Activated CD8-positive, alpha-beta memory T cell treated with anti-CD3 and anti-CD28 coated beads, Interleukin-2, amount 10 ng/mL, durations not matched to agents 7 days and 5 days (primary cell): ENCODE results near the gene TANGO2. TPM values are rescaled to one million over a fixed set of nuclear protein-coding genes. Genes with fewer than 3 reads are reported as not detected.

ENCODE experiments used
- ATAC-seq: fragments of 150-1000 bp; cut with Tn5 transposase; one replicate; pipeline ENCODE4 v1.10.0; 2021; ENCODE audit warnings: moderate library complexity
- CTCF ChIA-PET: fragments of 350-600 bp; sonication (Branson Sonifier 250); formaldehyde crosslinking; loops from one replicate; lab custom pipeline; 2021; ENCODE audit warnings: antibody characterized with exemption; lab: Charles Lee
- DNase-seq: peaks from one replicate; pipeline ENCODE4 v3.0.0-alpha.2; 2020
- H3K27ac Mint-ChIP-seq: one replicate; pipeline ENCODE4 v1.8.0; 2021; ENCODE audit warnings: mild to moderate bottlenecking, mixed read lengths
- H3K27me3 Mint-ChIP-seq: one replicate; pipeline ENCODE4 v1.8.0; 2021; ENCODE audit warnings: mixed read lengths
- H3K36me3 Mint-ChIP-seq: one replicate; pipeline ENCODE4 v1.8.0; 2021; ENCODE audit warnings: mild to moderate bottlenecking, mixed read lengths
- H3K4me1 Mint-ChIP-seq: one replicate; pipeline ENCODE4 v1.8.0; 2021; ENCODE audit warnings: mixed read lengths
- H3K4me3 Mint-ChIP-seq: one replicate; pipeline ENCODE4 v1.8.0; 2021; ENCODE audit warnings: mild to moderate bottlenecking, moderate library complexity, mixed read lengths
- H3K9me3 Mint-ChIP-seq: one replicate; pipeline ENCODE4 v1.8.0; 2022; ENCODE audit warnings: low read depth, mixed read lengths
- total RNA-seq, 2 experiments: library from RNA; stranded (reverse); gene quantifications; one replicate each; pipeline ENCODE4 v1.2.3, GENCODE V29; 2021

TANGO2 gene
- total RNA-seq, 2 experiments from 2014 or later: 36.7 to 44.5 TPM

DNA sequence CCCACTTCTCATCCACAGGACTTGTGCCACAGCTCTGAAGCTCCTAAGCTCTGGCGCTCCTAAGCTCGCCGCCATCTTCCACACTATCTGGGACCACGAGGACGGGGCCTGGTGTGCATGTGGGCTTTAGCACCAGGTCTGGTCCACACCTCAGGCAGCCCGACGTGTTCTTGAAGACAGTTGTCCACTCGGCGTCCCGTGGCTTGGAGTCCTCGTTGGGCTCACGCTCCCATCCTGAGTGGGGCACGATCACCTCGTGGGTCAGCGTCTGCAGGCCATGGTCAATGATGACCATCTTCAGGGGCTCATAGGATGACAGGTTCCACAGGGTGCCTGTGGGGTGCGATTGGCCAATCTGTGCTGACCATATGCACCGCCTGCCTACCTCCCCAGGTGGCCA, 42.2 kb upstream of the TANGO2 start:
- DNase-seq (no peak), ATAC-seq (no peak)
- H3K4me3 Mint-ChIP-seq: no peak overlapping the region
- no peaks in the 10 kb centered on the region for H3K27me3 Mint-ChIP-seq
- no peak overlapping the region for H3K27ac Mint-ChIP-seq
- no peaks in the 10 kb centered on the region for H3K9me3 Mint-ChIP-seq
- H3K36me3 Mint-ChIP-seq: no peaks in the 10 kb centered on the region
- CTCF ChIA-PET: interaction anchor here (1.3 kb wide), 1 partner anchor 81 kb away, joined by 3 read pairs; no protein-coding TSS in a partner anchor
- peaks cover 7% of the 10 kb centered on the region for H3K4me1 Mint-ChIP-seq

DNA sequence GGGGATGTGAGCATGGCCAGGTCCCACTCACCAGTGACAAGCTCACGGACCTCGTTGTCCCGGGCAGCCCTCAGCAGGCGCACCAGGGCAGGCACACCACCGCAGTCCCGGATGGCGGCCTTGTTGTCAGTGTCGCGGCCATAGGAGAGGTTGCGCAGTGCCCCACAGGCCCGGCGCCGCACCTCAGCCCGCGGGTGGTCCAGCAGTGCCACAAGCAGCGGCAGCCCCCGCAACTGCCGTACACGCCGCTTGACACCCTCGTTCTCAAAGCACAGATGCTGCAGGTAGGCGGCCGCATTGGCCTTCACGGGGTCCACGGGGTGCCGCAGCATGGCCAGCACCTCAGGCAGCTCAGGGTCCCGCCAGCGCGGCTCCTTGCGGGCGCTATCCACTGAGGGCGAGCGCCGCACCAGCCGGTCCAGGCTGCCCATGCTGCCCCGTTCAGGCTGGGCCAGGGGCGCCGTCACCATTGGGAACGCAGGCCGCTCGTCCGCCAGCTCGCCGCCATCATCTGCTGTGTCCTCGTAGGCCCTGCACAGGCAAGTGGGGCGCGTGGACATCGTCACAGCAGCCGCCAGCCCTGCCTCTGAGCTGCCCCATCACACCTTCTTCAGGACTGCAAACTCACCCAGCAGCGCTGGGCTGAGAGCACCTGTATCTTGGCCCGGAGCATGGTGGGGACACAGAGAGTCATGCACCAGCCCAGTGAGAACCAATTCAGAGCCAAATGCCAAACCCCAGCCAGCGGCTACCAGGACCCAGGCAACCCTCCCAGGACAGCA, 41.0 kb upstream of the TANGO2 start:
- ATAC-seq (no peak), DNase-seq (no peak)
- Mint-ChIP-seq H3K36me3 (no peaks in the 10 kb centered on the region), H3K27ac (no peak overlapping the region), H3K4me1 (peaks cover 6% of the 10 kb centered on the region), H3K4me3 (no peak overlapping the region), H3K9me3 (no peaks in the 10 kb centered on the region), H3K27me3 (no peaks in the 10 kb centered on the region)
- CTCF ChIA-PET: no interaction called here

DNA sequence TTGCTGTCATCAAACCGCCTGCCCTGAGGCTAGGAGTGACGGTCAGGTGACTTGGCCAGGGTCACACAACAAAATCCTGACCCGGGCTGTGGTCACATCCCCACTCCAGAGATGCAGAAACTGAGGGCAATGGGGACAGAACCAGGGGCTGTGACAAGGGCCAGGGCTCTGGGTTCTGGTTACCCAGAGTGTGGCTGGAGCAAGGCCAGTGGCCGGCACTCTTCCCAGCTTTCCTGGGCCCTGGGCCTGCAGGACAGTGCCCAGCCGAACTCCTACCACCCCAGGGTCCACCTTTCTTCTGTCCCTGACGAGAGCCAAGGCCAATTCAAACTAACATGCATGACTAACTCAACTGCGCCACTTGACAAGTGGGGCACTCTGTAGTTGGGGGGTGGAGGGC, 40.1 kb upstream of the TANGO2 start:
- no peaks in the 10 kb centered on the region for H3K27me3 Mint-ChIP-seq
- no peak overlapping the region for H3K27ac Mint-ChIP-seq
- ATAC-seq (no peak), DNase-seq (no peak)
- CTCF ChIA-PET: no interaction called here
- no peaks in the 10 kb centered on the region for H3K9me3 Mint-ChIP-seq
- no peaks in the 10 kb centered on the region for H3K4me1 Mint-ChIP-seq
- no peaks in the 10 kb centered on the region for H3K36me3 Mint-ChIP-seq
- no peak overlapping the region for H3K4me3 Mint-ChIP-seq

DNA sequence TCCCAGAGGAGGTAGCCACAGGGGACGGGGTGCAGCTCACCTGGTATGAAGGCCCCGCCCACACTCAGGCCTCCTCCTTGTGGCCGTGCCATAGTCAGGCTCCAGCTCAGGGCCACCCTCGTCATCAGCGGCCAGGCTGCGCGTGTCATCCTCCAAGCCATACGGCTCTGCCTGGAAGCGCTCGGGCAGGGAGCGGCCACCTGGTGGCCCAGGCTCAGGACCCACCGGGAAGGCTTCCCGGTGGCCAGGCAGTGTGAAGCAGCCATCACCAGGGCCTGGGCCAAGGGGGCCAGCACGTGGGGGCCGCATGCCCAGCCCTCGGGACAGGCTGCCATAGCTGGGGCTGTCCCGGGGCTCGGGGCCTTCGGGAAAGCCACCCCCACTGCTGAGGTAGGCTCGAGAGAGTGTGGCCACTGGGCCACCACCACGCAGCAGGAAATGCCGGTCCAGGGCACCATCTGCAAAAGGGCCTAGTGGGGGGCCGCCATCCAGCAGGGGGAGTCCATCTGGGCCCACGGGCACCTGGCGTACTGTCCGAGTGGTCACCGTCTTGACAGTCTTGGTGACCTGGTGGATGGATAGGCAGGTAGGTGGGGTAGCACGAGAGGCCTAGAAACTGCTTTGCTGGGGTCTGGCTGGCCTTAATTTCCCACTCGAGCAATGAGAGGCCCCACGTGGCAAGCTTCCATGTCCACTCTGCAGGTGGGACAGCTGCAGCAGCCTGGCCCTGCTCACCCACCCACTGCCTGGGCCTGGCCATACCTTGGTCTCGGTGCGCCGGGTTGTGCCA, 39.5 kb upstream of the TANGO2 start:
- Mint-ChIP-seq H3K36me3 (no peaks in the 10 kb centered on the region), H3K4me3 (no peak overlapping the region), H3K27me3 (no peaks in the 10 kb centered on the region), H3K27ac (no peak overlapping the region), H3K9me3 (no peaks in the 10 kb centered on the region), H3K4me1 (no peaks in the 10 kb centered on the region)
- DNase-seq (no peak), ATAC-seq (no peak)
- CTCF ChIA-PET: no interaction called here

DNA sequence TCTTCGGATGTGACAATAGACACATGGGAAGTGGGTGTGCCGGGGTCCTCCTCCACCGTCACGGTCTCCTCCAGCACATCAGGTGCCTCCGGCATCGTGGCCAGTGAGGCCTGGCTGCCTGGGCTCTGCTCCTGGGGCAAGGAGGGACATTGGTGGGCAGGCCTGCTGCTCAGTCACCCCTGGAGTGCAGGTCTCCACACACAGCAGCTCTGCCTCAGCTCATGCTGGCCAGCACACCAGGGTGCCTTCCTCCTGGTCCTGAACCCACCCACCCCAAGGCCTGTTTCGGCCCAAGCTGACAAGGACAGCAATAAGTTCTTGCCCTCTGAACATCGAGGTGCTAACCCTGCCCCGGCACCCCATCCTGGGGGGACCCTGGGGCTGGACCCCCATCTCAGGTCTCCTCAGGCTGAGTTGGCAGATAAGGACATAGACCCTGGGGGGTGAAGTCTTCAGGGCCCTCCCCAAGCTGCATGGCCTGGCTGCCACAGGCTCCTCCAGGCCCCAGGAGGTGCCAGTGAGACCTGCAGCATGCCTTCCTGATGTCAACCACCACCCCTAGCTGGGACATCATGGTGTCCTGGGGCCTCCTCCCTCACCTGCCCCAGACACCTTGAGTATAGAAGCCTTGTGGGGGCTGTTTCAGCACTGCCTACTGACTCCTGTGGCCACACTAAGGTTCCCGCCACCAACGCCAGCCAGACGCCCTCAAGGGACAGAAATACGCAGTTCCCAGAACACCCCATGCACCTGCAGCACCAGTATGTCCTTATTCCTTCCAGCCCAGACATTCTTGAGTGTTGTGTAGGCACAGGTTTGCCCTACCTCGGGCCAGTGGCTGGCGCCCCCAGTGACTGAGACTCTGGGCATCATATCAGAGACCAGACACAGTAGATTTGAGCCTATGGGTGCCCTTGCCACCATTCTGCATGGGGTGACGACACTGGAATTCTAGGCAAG, 38.7 kb upstream of the TANGO2 start:
- Mint-ChIP-seq H3K36me3 (no peaks in the 10 kb centered on the region), H3K27me3 (no peaks in the 10 kb centered on the region), H3K4me3 (no peak overlapping the region), H3K27ac (no peak overlapping the region), H3K4me1 (no peaks in the 10 kb centered on the region), H3K9me3 (no peaks in the 10 kb centered on the region)
- ATAC-seq (no peak), DNase-seq (no peak)
- CTCF ChIA-PET: interaction anchor here (0.7 to 3.4 kb wide), 2 partner anchors 32 to 147 kb away, joined by 3 to 10 read pairs; no protein-coding TSS in a partner anchor

DNA sequence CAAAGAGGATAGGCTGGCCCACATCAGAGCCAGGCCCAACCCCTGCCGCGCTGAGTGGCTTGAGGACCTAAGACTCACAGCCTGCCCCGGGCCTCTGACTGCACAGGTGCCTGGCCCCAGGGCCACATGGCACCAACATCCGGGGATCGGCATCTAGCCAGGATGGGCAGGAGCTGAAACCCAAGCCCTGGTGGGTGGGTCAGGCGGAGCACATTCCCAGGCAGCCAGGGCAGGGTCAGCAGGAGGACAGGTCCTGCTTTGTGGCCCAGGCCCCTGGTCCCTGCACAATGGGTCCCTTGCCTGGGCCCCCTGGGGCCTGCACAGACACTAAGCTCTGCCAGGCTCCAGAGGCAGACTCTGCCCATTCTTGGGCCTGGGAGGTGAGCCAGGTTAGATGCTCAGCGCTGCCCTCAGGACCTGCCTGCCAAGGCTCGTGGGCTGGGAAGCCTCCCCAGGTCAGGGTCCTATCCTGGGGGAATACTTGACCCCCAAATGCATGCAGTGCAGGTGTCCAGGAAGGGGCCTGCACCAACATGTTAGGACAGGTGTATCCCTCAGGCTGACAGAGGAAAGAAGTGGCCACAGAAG, 37.8 kb upstream of the TANGO2 start:
- DNase-seq: no peak
- H3K27ac Mint-ChIP-seq: no peak overlapping the region
- no peak overlapping the region for H3K4me3 Mint-ChIP-seq
- no peaks in the 10 kb centered on the region for H3K4me1 Mint-ChIP-seq
- CTCF ChIA-PET: interaction anchor here (1.0 to 3.4 kb wide), 3 partner anchors 11 to 36 kb away, joined by 3 to 10 read pairs (median 4); no protein-coding TSS in a partner anchor
- H3K36me3 Mint-ChIP-seq: no peaks in the 10 kb centered on the region
- no peaks in the 10 kb centered on the region for H3K9me3 Mint-ChIP-seq
- ATAC-seq: no peak
- H3K27me3 Mint-ChIP-seq: no peaks in the 10 kb centered on the region

DNA sequence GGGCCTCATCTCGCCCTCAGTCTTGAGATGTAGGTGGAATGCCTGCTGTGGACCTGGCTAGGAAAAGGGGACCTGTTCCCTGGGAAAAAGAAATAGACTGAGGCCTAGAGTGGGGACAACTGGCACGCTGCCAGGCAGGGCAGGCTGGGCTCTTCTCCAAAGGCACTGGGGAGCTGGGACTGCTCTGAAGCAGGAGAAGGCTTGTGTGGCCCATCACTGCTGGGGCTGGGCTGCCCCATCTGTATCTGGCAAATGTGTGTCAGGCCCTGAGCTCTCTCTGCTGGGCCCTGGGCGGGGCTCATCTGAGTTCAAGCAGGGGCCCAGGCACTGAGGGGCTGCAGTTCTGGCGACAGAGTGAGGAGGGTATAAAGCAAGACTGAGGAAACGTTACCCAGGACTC, 37.2 kb upstream of the TANGO2 start:
- H3K27me3 Mint-ChIP-seq: no peaks in the 10 kb centered on the region
- H3K36me3 Mint-ChIP-seq: no peaks in the 10 kb centered on the region
- CTCF ChIA-PET: interaction anchor here (0.7 to 3.4 kb wide), 4 partner anchors 11 to 35 kb away, joined by 3 to 10 read pairs (median 4); no protein-coding TSS in a partner anchor
- ATAC-seq (no peak), DNase-seq (no peak)
- no peak overlapping the region for H3K27ac Mint-ChIP-seq
- H3K9me3 Mint-ChIP-seq: no peaks in the 10 kb centered on the region
- H3K4me3 Mint-ChIP-seq: no peak overlapping the region
- H3K4me1 Mint-ChIP-seq: no peaks in the 10 kb centered on the region

DNA sequence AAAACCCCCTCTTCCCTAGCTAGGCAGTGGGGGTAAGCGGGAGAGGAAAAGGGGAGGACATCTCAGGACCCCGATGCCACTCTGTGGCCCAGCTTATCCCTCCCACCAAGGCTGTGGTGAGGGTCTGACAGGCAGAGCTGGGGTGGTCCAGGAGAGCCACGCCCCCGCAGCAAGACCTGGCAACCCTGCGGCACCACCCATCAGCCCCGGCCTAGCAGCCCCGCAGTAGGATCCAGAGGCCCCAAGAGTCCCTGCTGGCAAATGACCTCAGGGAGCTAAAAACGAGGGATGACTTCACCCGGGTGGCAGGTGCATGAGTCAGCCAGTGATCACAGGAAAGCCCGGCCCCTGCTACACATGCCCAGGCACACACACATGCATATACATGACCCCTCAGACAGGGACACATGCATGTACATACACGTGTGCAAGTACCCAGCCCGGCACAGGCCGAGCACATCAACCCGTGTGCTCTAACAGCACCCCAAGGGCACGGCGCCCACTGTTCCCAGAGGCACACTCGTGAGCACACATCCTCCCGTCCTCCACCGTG, 36.6 kb upstream of the TANGO2 start:
- no peak for DNase-seq
- Mint-ChIP-seq H3K4me1 (no peaks in the 10 kb centered on the region), H3K27ac (no peak overlapping the region), H3K27me3 (no peaks in the 10 kb centered on the region), H3K36me3 (no peaks in the 10 kb centered on the region), H3K9me3 (no peaks in the 10 kb centered on the region), H3K4me3 (no peak overlapping the region)
- CTCF ChIA-PET: interaction anchor here (0.7 to 3.4 kb wide), 6 partner anchors 12 to 254 kb away, joined by 3 to 10 read pairs (median 4); no protein-coding TSS in a partner anchor
- no peak for ATAC-seq

DNA sequence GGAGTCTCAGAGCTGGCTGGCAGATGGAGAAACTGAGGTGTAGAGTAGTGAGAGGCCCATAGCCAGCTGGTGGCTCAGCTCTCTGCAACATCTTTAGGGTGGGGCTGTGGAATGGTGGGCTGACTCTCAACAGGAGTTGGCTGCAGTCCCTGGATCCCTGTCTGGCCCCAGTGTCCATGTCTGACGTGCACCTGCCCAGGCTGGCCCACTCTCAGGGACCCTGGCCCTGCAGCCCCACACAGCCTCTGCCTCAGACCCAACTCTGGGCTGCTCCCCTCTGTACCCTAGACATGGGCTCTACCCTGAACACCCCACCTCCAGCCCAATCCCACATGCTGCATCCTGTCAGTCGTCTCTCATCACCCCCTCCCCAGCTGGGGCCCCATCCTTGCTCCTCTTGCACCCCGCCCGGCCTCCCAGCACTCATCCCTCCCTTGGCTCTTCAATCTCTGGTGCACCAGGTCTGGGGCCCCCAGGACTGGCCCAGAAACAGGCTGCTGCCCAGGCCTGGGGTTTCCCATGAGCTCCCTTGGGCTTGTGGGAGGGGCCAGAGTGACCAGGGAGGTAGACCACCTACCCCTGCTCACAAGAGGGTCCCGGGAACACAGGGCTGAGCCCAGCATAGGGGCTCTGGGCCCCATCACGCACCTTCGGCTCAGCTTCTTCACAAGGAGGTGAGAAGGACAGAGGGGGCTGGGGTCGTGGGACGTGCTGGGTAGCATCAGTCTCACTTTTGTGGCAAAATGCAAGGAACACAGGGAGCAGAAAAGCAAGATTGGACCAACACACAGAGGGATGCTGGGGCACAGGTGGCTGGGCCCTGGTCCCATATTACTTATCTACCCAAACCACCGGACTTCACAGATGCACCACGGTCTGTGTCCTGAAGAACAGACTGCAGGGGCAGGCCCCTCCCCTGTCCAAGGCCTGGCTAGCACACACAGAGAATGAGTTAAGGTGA, 35.8 kb upstream of the TANGO2 start:
- no peaks in the 10 kb centered on the region for H3K27me3 Mint-ChIP-seq
- H3K4me1 Mint-ChIP-seq: no peaks in the 10 kb centered on the region
- no peaks in the 10 kb centered on the region for H3K36me3 Mint-ChIP-seq
- ATAC-seq (no peak), DNase-seq (no peak)
- H3K4me3 Mint-ChIP-seq: no peak overlapping the region
- CTCF ChIA-PET: interaction anchor here (0.7 to 3.4 kb wide), 5 partner anchors 11 to 255 kb away, joined by 3 to 10 read pairs (median 4); no protein-coding TSS in a partner anchor
- H3K27ac Mint-ChIP-seq: no peak overlapping the region
- H3K9me3 Mint-ChIP-seq: no peaks in the 10 kb centered on the region

DNA sequence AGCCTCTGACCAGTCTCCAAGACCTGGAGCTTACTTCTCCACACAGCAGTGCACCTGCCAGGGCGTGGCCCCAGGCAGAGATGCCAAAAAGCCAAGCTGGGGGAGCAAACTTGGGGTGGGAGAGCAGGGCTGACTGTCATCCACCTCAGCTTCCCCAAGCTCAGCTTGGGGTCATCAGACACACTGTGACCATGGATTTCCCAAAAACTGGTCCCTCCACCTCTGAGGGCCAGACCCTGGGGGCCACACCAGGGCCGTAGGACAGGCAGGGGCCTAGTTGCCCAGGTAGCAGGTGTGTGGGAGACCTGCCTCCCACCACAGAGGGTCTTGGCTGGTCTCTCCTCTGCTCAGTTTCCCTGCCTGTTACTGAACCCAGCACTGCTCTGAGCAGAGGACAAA, 34.9 kb upstream of the TANGO2 start:
- no peaks in the 10 kb centered on the region for H3K27me3 Mint-ChIP-seq
- no peaks in the 10 kb centered on the region for H3K4me1 Mint-ChIP-seq
- no peaks in the 10 kb centered on the region for H3K9me3 Mint-ChIP-seq
- no peak overlapping the region for H3K27ac Mint-ChIP-seq
- ATAC-seq: no peak
- CTCF ChIA-PET: interaction anchor here (1.4 to 3.4 kb wide), 3 partner anchors 11 to 28 kb away, joined by 3 to 10 read pairs (median 7); no protein-coding TSS in a partner anchor
- H3K36me3 Mint-ChIP-seq: no peaks in the 10 kb centered on the region
- no peak overlapping the region for H3K4me3 Mint-ChIP-seq
- no peak for DNase-seq
